ENCODE data around the gene NTNG1.

The NTNG1 gene

DNA sequence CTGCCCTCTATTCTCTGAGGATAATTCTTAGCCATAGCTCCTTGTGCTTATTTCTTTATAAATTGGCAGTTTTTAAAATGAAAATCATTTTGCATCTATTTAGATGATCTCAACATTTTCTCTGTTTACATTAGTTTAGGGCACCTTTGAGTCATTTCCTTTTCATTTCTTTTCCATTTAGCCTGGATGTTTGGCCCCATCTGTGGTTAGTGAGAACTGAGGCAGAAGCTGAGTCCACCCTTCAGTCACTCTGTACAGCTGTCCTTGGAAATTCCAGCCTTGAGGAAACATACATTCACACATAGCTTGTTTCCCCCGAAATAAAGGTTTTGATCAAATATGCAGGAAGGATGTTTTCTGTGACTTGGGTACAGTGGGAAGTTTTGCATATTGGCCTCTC, 123.7 kb downstream of the NTNG1 start:
- H3K27me3 Mint-ChIP-seq (ENCODE audit: low read depth, poor library complexity), result peaks cover 2% of the 10 kb centered on the region
- no peak overlapping the region for H3K27ac Mint-ChIP-seq
- H3K4me3 Mint-ChIP-seq, result no peak overlapping the region
- no peaks in the 10 kb centered on the region for H3K36me3 Mint-ChIP-seq (ENCODE audit: low read depth)
- no peaks in the 10 kb centered on the region for H3K4me1 Mint-ChIP-seq
- DNase-seq, result no peak
- H3K9me3 Mint-ChIP-seq, result no peaks in the 10 kb centered on the region
- TF ChIP-seq CTCF (IDR thresholded peaks at IDR 0.05), result no peak

- no peak overlapping the region for H3K4me3 Mint-ChIP-seq
- no peak overlapping the region for H3K27ac Mint-ChIP-seq
- no peak for TF ChIP-seq CTCF (IDR thresholded peaks at IDR 0.05)
- peaks cover 2% of the 10 kb centered on the region for H3K27me3 Mint-ChIP-seq (ENCODE audit: low read depth, poor library complexity)
- no peaks in the 10 kb centered on the region for H3K4me1 Mint-ChIP-seq
- no peaks in the 10 kb centered on the region for H3K9me3 Mint-ChIP-seq
- H3K36me3 Mint-ChIP-seq (ENCODE audit: low read depth), result no peaks in the 10 kb centered on the region
- no peak for DNase-seq
These were observed 126.7 kb downstream of the NTNG1 start for GRCh38 chr1:107267489-107267888.

- Mint-ChIP-seq H3K27me3 (ENCODE audit: low read depth, poor library complexity) (peaks cover 2% of the 10 kb centered on the region), H3K9me3 (no peaks in the 10 kb centered on the region), H3K4me3 (no peak overlapping the region), H3K36me3 (ENCODE audit: low read depth) (no peaks in the 10 kb centered on the region), H3K4me1 (no peaks in the 10 kb centered on the region), H3K27ac (no peak overlapping the region)
- no peak for DNase-seq
- no peak for TF ChIP-seq CTCF (IDR thresholded peaks at IDR 0.05)
These were observed 131.5 kb downstream of the NTNG1 start for GRCh38 chr1:107272321-107272720.

- Mint-ChIP-seq H3K36me3 (ENCODE audit: low read depth) (no peaks in the 10 kb centered on the region), H3K4me1 (no peaks in the 10 kb centered on the region), H3K27me3 (ENCODE audit: low read depth, poor library complexity) (peaks cover 2% of the 10 kb centered on the region), H3K27ac (no peak overlapping the region), H3K9me3 (no peaks in the 10 kb centered on the region), H3K4me3 (no peak overlapping the region)
- no peak for TF ChIP-seq CTCF (IDR thresholded peaks at IDR 0.05)
- DNase-seq, result no peak
These were observed 132.7 kb downstream of the NTNG1 start for GRCh38 chr1:107273515-107273914.

DNA sequence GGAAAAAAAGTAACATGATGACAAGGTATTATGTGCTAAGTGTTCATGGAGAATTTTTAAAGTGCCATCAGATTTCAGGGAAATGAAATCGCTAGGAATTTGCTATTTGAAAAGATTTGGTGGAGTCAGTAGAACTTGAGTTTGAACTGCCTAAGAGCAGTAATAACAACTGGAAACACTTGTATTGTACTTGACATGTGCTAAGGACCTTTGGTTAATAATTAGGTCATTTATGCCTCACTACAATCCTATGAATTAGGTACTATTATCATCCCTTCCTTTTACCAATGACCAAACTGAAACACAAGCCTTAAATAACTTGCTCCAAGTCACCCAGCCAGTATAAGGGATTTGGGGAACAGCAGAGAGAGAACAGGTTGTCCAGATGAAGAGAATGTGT, 133.4 kb downstream of the NTNG1 start:
- Mint-ChIP-seq H3K4me1 (no peaks in the 10 kb centered on the region), H3K27ac (no peak overlapping the region), H3K4me3 (no peak overlapping the region), H3K9me3 (no peaks in the 10 kb centered on the region), H3K36me3 (ENCODE audit: low read depth) (no peaks in the 10 kb centered on the region), H3K27me3 (ENCODE audit: low read depth, poor library complexity) (peaks cover 2% of the 10 kb centered on the region)
- TF ChIP-seq CTCF (IDR thresholded peaks at IDR 0.05), result no peak
- DNase-seq, result no peak

DNA sequence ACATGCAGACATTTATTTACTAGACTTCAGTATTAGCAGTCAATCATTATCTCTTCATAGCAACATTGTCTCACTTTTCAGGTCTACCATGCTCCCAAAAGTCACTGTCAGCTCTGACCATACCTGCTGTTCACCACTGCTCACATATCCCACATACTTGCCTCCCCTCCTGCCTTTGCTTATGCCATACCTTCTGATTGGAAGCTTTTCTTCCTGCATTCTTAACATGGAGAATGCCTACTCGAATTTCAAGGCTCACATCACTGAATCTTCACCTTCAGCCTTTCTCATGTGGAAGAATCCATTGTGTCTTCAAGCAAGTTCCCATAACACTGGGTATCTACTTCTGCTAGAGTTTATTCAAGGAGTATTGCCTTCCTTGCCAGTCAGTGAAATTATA, 135.4 kb downstream of the NTNG1 start:
- H3K9me3 Mint-ChIP-seq, result no peaks in the 10 kb centered on the region
- no peak for TF ChIP-seq CTCF (IDR thresholded peaks at IDR 0.05)
- H3K36me3 Mint-ChIP-seq (ENCODE audit: low read depth), result no peaks in the 10 kb centered on the region
- H3K27ac Mint-ChIP-seq, result no peak overlapping the region
- H3K4me1 Mint-ChIP-seq, result no peaks in the 10 kb centered on the region
- no peak overlapping the region for H3K4me3 Mint-ChIP-seq
- peaks cover 2% of the 10 kb centered on the region for H3K27me3 Mint-ChIP-seq (ENCODE audit: low read depth, poor library complexity)
- DNase-seq, result no peak

Data from nephron progenitor cell (in vitro differentiated cells).